HG03520 (cell line): ENCODE results near the gene ZNF268.

Experiments used
- ATAC-seq: cut with Tn5 transposase; IDR thresholded peaks from one replicate; pipeline ENCODE4 v1.9.1; 2021; ENCODE audit warnings: mild to moderate bottlenecking, moderate library complexity; ENCODE audit not compliant: unreplicated experiment

The ZNF268 gene

DNA sequence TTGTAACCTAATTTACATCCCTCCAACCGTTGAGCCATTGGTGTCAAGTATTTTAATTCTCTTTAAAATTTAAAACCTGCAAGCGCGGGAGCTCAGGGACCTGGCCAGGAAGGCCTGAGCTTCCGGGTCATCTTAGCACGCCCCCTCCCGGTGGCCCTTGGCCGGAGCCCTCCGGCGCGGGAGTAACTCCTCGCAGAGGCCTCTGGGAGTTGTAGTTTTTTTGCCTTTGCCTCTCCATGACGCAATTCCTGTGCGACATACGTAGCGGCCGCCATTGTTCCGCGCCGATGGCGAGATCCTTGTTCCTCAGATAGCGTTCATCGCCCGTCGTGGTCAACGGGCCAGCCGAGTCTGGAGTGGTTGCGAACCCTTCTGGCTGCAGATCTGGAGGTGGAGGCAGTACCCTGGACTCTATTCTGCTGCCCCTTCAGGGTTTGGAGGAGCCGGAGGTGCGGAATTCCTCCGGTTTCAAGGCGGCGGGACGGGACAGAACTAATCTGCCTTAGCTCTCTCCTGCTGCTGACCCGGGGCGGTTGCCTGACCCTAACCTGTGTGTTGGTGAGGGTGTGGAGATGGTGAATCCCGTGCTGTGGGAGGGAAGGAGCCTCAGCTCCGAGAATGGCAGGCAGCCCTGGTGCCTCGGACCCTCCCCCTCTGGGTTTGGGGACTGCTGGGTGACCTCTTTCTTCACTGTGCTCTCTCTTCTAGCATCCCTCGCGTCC lies at the start of gene ZNF268:
TSS of gene ZNF268 (plus strand) at position 258 of the 722 bp plus-strand sequence. CDS start 503 bp downstream, outside the sequence.
- ATAC-seq: peak; percentile 91

DNA sequence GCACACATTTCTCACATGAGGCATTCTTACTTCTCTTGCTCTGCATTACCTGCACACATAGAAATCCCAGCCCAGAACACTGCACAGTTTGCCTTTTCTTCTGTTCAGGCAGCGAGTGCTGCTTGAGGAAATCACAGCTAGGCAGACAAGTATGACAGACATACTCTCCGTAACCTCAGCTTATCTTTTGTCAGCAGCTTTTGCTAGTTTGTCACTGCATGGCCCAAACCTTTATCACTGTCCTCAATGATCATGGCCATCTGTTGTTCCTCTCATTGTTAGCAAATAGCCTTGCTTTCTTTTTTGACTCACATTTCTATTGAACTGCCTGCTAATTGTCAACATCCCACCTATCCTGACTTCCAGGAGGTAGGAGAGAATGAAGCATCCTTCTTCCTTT lies 45.5 kb upstream of the ZNF268 start:
- ATAC-seq: no peak

DNA sequence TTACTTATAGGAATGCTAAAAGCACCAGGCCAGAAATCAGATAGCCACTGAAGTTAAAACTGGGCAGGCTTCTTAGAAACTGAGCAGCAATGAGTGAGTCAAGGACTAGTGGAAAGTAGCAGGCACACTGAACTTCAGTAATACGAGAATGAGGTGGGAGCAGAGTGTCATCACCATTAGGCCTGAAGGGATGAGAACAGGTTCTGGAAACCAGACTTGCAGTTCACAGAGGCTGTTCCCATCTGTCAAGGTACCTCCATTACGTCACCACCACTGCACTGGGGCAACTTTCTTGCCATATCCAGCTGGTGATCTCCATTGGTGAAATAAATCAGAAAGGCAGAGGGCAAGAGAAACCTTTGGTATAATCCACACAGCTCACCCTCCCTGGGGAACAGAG lies 35.3 kb upstream of the ZNF268 start:
- no peak for ATAC-seq

DNA sequence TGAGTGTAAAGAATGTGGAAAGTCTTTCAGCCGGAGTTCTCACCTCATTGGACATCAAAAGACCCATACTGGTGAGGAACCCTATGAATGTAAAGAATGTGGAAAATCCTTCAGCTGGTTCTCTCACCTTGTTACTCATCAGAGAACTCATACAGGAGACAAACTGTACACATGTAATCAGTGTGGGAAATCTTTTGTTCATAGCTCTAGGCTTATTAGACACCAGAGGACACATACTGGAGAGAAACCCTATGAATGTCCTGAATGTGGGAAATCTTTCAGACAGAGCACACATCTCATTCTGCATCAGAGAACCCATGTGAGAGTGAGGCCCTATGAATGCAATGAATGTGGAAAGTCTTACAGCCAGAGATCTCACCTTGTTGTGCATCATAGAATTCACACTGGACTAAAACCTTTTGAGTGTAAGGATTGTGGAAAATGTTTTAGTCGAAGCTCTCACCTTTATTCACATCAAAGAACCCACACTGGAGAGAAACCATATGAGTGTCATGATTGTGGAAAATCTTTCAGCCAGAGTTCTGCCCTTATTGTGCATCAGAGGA lies 25.1 kb upstream of the ZNF268 start:
- no peak for ATAC-seq

DNA sequence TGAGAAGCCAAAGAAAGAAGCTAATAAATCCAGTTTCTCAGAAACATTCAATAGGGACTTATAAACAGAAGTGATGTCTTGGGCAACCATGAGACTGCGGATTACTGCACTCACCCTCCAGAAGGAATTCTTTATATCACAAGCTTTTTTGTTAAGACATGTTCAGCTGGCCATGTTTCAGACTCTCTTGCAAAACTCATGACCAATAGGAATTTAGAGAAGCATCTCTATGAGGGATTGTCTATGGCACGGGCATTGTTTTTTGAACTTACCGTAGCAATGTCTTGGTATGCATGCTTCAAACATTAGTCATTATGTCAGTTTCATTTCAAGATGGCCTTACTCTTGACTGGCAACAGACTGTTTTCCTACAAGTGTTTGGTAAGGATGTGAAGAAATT lies 15.5 kb upstream of the ZNF268 start:
- no peak for ATAC-seq

DNA sequence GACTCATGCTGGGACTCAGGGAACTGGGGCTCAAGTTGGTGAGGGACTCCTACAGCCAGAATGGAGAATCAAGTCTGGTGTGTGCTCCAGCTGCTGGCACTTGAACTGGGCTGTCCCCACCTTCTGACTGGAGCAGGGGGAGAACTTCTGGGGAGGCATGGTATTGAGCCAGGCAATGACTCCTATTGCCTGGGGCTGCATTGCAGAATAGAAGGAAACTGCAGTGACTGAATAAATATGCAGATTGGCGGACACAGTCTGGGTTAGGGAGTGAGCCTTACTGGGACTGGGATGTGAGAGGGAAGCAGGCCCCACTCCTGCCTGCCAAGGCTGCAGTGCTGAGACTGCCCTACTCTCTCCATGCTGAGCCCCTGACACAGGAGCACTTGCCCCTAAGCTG lies 8.8 kb upstream of the ZNF268 start:
- ATAC-seq: no peak

DNA sequence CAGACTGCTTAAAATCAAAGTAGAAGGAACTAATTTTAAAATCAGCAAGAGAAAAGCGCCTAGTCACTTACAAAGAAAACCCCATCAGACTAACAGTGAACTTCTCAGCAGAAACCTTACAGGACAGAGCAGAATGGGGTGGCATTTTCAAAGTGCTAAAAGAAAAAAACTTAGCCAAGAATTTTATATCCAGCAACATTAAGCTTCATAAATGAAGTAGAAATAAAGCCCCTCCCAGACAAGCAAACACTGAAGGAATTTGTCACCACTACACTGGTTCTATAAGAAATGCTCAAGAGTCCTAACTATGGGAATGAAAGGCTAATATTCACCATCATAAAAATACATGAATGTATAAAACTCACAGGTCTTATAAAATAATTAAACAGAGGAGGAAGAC lies 6.4 kb upstream of the ZNF268 start:
- ATAC-seq: no peak

DNA sequence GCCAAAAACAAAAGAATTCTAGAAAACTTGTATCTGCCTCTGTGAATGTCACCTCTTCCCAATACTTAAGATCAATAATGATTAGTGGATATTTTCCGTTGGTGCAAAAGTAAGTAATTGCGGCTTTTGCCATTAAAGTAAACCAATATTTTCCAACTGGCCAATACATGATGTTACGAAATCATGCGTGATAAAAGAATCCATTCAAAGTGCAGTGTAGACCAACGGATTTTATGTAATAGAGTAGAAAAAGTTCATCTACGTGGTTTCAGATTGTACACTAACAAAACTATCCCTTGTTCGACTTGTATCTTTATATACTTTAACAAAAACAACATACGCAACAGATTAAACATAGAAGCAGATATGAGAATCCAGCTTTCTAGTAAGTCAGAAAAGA lies 626 bp upstream of the ZNF268 start:
- ATAC-seq: no peak

DNA sequence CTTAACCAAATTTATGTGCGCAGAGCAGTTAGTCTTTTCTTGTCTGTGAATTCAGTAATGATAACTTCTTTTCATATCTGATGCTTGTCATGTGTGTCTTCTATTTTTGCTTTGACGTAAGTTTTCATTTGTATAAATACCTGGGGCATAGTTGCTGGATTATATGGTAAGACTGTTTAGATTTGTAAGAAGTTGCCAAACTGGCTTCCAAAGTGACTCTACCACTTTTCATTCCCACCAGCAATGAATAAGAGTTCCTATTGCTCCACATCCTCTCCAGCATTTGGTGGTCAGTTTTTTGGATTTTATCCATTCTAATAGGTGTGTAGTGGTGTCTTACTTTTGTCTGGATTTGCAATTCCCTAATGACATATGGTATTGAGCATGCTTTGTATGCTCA lies 8.9 kb downstream of the ZNF268 start:
- ATAC-seq: no peak

DNA sequence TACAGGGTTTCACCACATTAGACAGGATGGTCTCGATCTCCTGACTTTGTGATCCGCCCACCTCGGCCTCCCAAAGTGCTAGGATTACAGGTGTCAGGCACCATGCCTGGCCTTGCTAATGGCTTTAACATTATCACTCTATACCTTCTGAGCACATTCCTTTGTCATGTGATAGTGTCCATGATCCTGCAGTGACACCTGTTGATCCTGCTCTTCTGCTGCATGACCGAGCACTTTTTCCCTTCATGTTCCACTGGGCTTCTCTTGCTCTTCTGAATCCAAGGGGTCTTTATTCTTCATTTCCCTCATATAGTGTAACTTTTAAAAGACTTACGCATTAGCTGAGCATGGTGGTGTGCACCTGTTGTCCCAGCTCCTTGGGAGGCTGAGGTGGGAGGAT lies 11.6 kb downstream of the ZNF268 start:
- ATAC-seq: no peak

DNA sequence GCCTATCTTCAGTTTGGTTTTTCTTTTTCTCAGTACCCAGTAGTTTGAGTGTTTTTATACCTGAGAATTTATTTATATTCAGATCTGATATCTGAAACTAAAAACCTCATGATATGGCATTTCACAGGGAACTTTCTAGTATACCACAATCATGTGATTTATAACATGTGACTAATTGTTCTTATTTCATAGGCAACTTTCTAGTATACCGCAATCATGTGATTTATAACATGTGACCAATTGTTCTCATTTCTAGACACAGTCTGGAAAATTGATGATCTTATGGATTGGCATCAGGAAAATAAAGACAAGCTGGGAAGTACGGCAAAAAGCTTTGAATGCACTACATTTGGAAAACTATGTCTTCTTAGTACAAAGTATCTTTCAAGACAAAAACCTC lies 20.6 kb downstream of the ZNF268 start:
- ATAC-seq: no peak

DNA sequence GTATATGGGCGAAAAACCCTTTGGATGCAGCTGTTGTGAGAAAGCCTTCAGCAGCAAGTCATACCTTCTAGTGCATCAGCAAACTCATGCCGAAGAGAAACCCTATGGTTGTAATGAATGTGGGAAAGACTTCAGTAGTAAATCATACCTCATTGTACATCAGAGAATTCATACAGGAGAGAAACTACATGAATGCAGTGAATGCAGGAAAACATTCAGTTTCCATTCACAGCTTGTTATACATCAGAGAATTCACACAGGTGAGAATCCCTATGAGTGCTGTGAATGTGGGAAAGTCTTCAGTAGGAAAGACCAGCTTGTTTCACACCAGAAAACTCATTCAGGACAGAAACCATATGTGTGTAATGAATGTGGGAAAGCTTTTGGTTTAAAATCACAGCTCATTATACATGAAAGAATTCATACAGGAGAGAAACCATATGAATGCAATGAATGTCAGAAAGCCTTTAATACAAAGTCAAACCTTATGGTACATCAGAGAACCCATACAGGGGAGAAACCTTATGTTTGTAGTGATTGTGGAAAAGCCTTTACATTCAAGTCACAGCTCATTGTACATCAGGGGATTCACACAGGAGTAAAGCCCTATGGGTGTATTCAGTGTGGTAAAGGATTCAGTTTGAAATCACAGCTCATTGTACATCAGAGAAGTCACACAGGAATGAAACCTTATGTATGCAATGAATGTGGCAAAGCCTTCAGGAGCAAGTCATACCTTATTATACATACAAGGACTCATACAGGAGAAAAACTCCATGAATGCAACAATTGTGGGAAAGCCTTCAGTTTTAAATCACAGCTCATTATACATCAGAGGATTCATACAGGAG lies 21.4 kb downstream of the ZNF268 start:
- ATAC-seq: no peak

DNA sequence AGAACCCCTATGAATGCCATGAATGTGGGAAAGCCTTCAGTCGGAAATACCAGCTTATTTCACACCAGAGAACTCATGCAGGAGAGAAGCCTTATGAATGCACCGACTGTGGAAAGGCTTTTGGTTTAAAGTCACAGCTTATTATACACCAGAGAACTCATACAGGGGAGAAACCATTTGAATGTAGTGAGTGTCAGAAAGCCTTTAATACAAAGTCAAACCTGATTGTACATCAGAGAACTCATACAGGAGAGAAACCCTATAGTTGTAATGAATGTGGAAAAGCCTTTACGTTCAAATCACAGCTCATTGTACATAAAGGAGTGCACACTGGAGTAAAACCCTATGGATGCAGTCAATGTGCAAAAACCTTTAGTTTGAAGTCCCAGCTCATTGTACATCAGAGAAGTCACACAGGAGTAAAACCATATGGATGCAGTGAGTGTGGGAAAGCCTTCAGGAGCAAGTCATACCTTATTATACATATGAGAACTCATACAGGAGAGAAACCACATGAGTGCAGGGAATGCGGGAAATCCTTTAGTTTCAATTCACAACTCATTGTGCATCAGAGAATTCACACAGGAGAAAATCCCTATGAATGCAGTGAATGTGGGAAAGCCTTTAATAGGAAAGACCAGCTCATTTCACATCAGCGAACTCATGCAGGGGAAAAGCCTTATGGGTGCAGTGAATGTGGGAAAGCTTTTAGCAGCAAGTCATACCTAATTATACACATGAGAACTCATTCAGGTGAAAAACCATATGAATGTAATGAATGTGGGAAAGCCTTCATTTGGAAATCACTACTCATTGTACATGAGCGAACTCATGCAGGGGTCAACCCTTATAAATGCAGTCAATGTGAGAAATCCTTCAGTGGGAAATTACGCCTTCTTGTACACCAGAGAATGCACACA lies 22.3 kb downstream of the ZNF268 start:
- ATAC-seq: no peak

DNA sequence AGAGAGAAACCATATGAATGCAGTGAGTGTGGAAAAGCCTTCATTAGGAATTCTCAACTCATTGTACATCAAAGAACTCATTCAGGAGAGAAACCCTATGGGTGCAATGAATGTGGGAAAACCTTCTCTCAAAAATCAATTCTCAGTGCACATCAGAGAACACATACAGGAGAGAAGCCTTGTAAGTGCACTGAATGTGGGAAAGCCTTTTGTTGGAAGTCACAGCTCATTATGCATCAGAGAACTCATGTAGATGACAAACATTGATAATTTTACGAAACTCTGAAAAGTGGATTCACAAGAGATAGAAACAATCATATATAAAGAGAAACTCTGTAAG lies 22.9 kb downstream of the ZNF268 start:
- no peak for ATAC-seq

DNA sequence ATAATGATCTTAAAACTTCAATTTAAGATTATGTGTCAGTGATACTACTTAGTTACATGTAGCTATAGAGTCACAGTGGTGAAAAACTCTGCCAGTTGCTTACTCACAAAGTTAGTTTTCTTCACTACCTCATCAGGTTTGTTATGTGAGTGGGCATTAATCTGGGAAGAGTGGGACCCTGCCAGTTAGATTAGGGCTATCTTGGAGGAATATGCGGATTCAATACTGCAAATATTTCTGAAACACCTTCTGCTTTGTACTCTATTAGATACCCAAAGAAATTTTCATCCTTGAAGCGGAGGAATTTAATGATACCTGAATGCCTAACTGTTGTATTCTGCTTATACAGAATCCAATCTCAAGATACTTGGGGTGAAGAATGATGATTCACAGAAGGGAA lies 25.1 kb downstream of the ZNF268 start:
- ATAC-seq: no peak

DNA sequence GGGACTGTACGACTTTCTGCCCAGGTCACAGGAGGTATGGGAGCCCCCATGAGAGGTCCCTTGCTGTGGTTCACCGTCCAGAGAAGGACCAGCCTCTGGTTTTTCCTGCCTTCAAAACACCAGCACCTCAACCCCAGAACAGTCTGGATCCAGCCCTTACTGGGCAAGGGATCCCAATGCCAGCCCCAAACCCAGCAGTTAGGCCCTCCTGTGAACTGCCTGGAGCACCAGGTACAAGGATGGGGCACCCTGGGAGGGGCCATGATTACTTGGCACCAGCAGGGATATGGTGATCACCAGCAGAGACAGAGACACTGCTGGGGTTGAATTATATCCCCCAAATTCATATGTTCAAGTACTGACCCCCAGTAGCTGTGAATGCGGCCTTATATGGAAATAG lies 34.4 kb downstream of the ZNF268 start:
- ATAC-seq: no peak

DNA sequence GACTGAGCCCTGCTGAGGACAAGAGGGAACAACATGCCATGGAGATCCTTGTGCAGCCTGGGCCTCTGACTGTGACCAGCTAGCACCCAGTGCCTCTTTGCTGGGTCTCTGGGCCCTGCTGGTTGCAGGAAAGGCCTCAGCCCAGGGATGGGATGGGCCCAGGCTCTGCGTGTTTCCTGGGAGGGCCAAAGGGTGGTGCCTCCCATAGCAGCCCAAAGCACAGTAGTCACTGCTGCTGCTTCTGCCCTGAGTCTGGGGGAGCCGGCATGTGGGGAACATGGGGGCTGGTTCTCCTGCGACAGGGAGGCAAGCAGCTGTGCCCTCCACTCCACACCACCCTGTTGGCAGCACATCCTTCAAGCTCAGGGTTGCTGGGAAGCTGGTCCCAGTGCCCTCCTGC lies 35.9 kb downstream of the ZNF268 start:
- no peak for ATAC-seq

DNA sequence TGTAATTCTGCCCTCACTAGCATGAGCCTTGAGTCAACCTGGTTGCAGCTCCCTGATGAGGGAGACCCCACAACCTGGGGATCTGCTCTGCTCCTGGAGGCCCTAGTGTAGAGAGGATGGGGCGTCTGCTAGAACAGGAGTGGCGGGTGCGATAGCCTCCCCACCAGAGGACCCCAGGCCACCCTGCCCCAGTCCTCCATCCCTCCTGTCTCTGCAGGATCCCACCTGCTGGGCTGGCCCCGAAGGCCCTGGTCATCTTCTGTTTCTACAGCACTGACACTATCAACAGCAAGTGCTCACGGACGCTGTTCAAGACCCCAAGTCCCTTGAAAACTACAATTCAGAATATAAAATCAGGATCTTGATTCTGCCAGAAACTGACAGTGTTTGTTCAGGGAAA lies 39.2 kb downstream of the ZNF268 start:
- ATAC-seq: no peak

DNA sequence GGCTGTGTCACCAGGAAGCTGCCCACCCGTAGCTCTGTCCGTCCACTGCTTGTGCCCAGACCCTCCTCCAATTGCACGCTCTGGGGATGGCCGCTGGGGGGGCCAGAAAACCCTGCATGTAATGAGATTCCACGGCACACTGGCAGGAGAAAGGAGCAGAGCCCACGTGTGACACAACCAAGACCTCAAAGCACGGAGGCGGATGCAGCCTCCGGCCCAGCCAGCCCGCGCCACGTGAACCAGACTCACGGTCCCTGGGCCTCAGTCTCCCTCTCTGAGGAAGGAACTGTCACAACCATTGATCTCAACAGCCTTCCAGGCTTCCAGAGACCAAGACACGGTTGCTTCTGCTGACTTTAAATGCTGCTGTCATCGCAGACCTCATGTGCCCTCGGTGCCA lies 39.9 kb downstream of the ZNF268 start:
- no peak for ATAC-seq

DNA sequence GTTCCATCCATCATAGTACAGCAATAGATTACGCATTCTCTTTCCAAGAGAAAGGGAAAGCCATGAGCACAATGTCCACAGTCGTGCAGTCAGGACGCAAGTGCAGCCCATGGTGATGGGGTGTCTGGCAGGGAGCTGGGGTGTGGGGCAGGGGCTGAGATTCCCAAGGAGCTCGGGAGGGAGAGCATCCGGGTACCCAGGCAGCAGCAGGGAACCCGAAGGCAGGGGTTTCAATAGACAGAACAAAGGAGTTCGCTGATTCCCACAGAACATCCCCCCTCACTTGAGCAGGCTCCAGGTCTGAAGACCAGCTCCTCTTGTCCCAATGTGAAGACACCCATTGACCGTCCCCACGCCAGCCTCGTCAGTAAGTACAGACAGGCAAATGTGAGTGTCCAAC lies 40.9 kb downstream of the ZNF268 start:
- no peak for ATAC-seq

DNA sequence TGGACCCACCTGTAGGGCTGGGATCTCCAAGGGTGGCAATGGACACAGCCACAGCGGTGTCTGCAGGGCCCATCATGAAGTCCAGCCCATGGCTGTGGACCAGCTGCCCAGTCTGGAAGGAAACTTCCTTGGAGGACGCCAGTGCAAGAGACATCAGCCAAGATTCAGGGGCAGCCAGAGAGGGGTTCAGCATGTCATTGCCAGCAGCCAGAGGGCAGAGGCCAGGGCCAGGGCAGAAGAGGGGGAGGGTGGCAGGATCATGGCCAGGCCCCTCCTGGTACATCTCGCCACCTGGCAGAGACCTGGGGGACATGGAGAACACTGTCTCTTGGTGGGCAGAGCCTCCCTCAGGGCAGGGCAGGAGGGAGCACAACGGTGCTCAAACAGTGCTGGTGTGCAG lies 44.2 kb downstream of the ZNF268 start:
- no peak for ATAC-seq
